OCI-LY3 (cell line): ENCODE measurements around the gene SPTA1.

ENCODE experiments used
- CTCF ChIP-seq: fragments of 200-600, 300-600 bp; sonication (generic); IDR thresholded peaks from 2 replicates; pipeline ENCODE4 v1.5.1; 2014; ENCODE audit warnings: antibody characterized with exemption, low read length, low read depth
- EZH2phosphoT487 ChIP-seq: fragments of 200-600 bp; shearing (Covaris generic); IDR thresholded peaks from 2 replicates; pipeline ENCODE4 v1.6.1; 2018; ENCODE audit warnings: antibody characterized with exemption, mixed run types, low read depth

GRCh38 chr1:158563853-158564252, 122.7 kb downstream of the SPTA1 start:
- TF ChIP-seq CTCF, result no peak
- no peak for TF ChIP-seq EZH2phosphoT487
